SW 1271 (cell line): Measurements from ENCODE around the gene ZNF383.
"Not testable (repeated sequence)": the region's sequence is repeated elsewhere in the genome, so short reads cannot be mapped to it uniquely, and the experiment has no call there.

Experiments used
- DNase-seq, 2 experiments: peaks; one replicate each; lab custom pipeline; 2025; lab: John Stamatoyannopoulos, UW

ZNF383 gene

GRCh38 chr19:37292998-37293939 lies 75.3 kb downstream of the ZNF383 start:
- DNase-seq = not testable (repeated sequence)

DNA sequence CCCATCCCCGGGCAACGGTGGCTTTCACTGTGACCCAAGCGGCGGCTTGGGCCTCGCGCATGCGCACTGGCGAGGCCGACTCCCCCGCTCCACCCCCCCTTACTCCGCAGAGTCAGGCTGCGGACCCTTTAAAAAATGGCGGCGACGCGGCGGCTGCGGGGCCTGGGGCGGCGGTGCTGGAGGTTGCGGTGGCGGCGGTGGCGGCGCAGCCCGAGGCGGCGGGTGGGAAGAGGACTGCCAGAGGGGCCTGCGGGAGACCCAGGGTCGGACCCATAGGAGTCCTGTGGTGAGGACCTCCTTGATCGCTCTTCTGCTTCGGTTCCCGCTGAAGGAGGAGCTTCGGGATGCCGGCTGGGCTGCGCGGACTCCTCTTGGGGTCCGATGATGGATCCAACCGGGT lies 76.2 kb downstream of the ZNF383 start:
- DNase-seq = not testable (repeated sequence)
